IMR-90 (cell line): ENCODE results near the gene CCDC70. TPM values are rescaled to one million over a fixed set of nuclear protein-coding genes. Genes with fewer than 3 reads are reported as not detected.

Experiments used
- ATAC-seq: fragments of 200-7000 bp; cut with Tn5 transposase; 2 replicates; pipeline ENCODE4 v1.9.1; 2020; ENCODE audit warnings: low read depth, mild to moderate bottlenecking, moderate library complexity
- BruUV-seq: library from RNA; stranded (reverse); fragments of 400-500 nt; replicated peaks from 2 replicates; lab custom pipeline; 2021; lab: Mats Ljungman, UMichigan
- CTCF ChIA-PET: fragments of 300-600 bp; formaldehyde crosslinking; extraction: SDS; loops from one replicate; lab custom pipeline; 2021; ENCODE audit warnings: antibody characterized with exemption; lab: Yijun Ruan, JAX
- POLR2A ChIA-PET: fragments of 300-600 bp; sonication (Branson Sonifier 250); formaldehyde crosslinking; loops from one replicate; lab custom pipeline; 2022; ENCODE audit warnings: antibody characterized with exemption; ENCODE audit not compliant: unreplicated experiment; lab: Charles Lee
- DNase-seq: peaks from one replicate; pipeline ENCODE4 v3.0.0; 2013
- H2AFZ ChIP-seq: replicated peaks from 2 replicates; pipeline ENCODE3; 2013; ENCODE audit warnings: low read length, mild to moderate bottlenecking; ENCODE audit not compliant: poor library complexity
- H2AK5ac ChIP-seq: 2 replicates; pipeline ENCODE4 v1.6.1; 2013; ENCODE audit warnings: low read depth, low read length, inconsistent platforms
- H2AK9ac ChIP-seq: replicated peaks from 2 replicates; pipeline ENCODE3; 2013; ENCODE audit warnings: mild to moderate bottlenecking, low read depth, low read length, moderate library complexity; ENCODE audit not compliant: poor library complexity
- H2BK120ac ChIP-seq: 2 replicates; pipeline ENCODE4 v1.6.1; 2013; ENCODE audit warnings: low read depth, low read length, inconsistent platforms
- H2BK15ac ChIP-seq: 3 replicates; pipeline ENCODE4 v1.6.1; 2013; ENCODE audit warnings: low read depth, low read length, inconsistent platforms
- H2BK20ac ChIP-seq: 2 replicates; pipeline ENCODE4 v1.6.1; 2013; ENCODE audit warnings: low read depth, mild to moderate bottlenecking, inconsistent platforms, low read length, moderate library complexity
- H2BK5ac ChIP-seq: 2 replicates; pipeline ENCODE4 v1.6.1; 2013; ENCODE audit warnings: mild to moderate bottlenecking, low read depth, low read length, inconsistent platforms; ENCODE audit not compliant: poor library complexity, severe bottlenecking
- H3K14ac ChIP-seq: replicated peaks from 2 replicates; pipeline ENCODE4 v1.6.1; 2013; ENCODE audit warnings: low read depth, low read length, inconsistent platforms
- H3K18ac ChIP-seq: 2 replicates; pipeline ENCODE4 v1.6.1; 2013; ENCODE audit warnings: low read depth, low read length, control low read depth
- H3K23ac ChIP-seq: 2 replicates; pipeline ENCODE4 v1.6.1; 2013; ENCODE audit warnings: low read depth, low read length, inconsistent platforms
- H3K27ac ChIP-seq: 2 replicates; pipeline ENCODE4 v1.5.1; 2013; ENCODE audit warnings: mild to moderate bottlenecking, control low read depth, low read length; ENCODE audit not compliant: insufficient read depth
- H3K27me3 ChIP-seq: 2 replicates; pipeline ENCODE4 v1.6.1; 2013; ENCODE audit warnings: low read length; ENCODE audit not compliant: control insufficient read depth, insufficient read depth
- H3K36me3 ChIP-seq: 2 replicates; pipeline ENCODE4 v1.6.1; 2013; ENCODE audit warnings: low read length, mixed read lengths; ENCODE audit not compliant: control insufficient read depth, insufficient read depth
- H3K4ac ChIP-seq: 2 replicates; pipeline ENCODE4 v1.6.1; 2013; ENCODE audit warnings: low read depth, low read length, inconsistent platforms
- H3K4me1 ChIP-seq: 2 replicates; pipeline ENCODE4 v1.6.1; 2013; ENCODE audit warnings: low read length, mixed read lengths; ENCODE audit not compliant: control insufficient read depth, insufficient read depth
- H3K4me2 ChIP-seq: 2 replicates; pipeline ENCODE4 v1.6.1; 2013; ENCODE audit warnings: low read depth, mild to moderate bottlenecking, control low read depth, low read length, moderate library complexity
- H3K4me3 ChIP-seq: 2 replicates; pipeline ENCODE4 v1.5.1; 2013; ENCODE audit warnings: low read depth, mild to moderate bottlenecking, control low read depth, low read length, moderate library complexity; ENCODE audit not compliant: insufficient read depth
- H3K56ac ChIP-seq: 2 replicates; pipeline ENCODE4 v1.6.1; 2013; ENCODE audit warnings: low read length, inconsistent platforms; ENCODE audit not compliant: insufficient read depth; ENCODE audit errors: extremely low read depth
- H3K79me1 ChIP-seq, 2 experiments: 2 replicates each; pipeline ENCODE4 v1.6.1; 2013; ENCODE audit warnings: low read length in 2 of 2, inconsistent platforms in 1 of 2, low read depth in 1 of 2
- H3K9ac ChIP-seq: 2 replicates; pipeline ENCODE4 v1.6.1; 2013; ENCODE audit warnings: low read depth, low read length, control low read depth
- H3K9me1 ChIP-seq: 2 replicates; pipeline ENCODE4 v1.6.1; 2013; ENCODE audit warnings: low read length, inconsistent platforms; ENCODE audit not compliant: insufficient read depth
- H3K9me3 ChIP-seq: 2 replicates; pipeline ENCODE4 v1.6.1; 2013; ENCODE audit warnings: low read length; ENCODE audit not compliant: control insufficient read depth, insufficient read depth
- H4K20me1 ChIP-seq: 2 replicates; pipeline ENCODE4 v1.6.1; 2013; ENCODE audit warnings: low read length, inconsistent platforms; ENCODE audit not compliant: insufficient read depth
- H4K5ac ChIP-seq: 2 replicates; pipeline ENCODE4 v1.6.1; 2013; ENCODE audit warnings: mild to moderate bottlenecking, low read depth, low read length, control low read depth
- H4K8ac ChIP-seq, 2 experiments: 2 replicates each; pipeline ENCODE4 v1.6.1; 2013; ENCODE audit warnings: low read depth in 2 of 2, low read length in 2 of 2, control low read depth in 1 of 2, inconsistent platforms in 1 of 2
- H4K91ac ChIP-seq: 2 replicates; pipeline ENCODE4 v1.6.1; 2013; ENCODE audit warnings: low read depth, low read length, inconsistent platforms; ENCODE audit not compliant: insufficient read depth
- BHLHE40 ChIP-seq: fragments of 150-350 bp; IDR thresholded peaks from 2 replicates; pipeline ENCODE4 v1.6.1; 2016; ENCODE audit warnings: mild to moderate bottlenecking, low read depth, low read length
- CEBPB ChIP-seq: IDR thresholded peaks from 2 replicates; pipeline ENCODE4 v1.6.1; 2012; ENCODE audit warnings: low read depth, low read length, improper control_type of control experiment
- CHD1 ChIP-seq: IDR thresholded peaks from 2 replicates; pipeline ENCODE4 v1.6.1; 2012; ENCODE audit warnings: low read depth, low read length, improper control_type of control experiment
- CTCF ChIP-seq: conservative IDR thresholded peaks from 2 replicates; pipeline ENCODE4 v1.5.1; 2012; ENCODE audit warnings: mild to moderate bottlenecking, low read depth, low read length, improper control_type of control experiment
- ELK1 ChIP-seq: fragments of 150-350 bp; IDR thresholded peaks from 2 replicates; pipeline ENCODE4 v1.6.1; 2016; ENCODE audit warnings: low read depth, mild to moderate bottlenecking, low read length, moderate library complexity, borderline replicate concordance
- FOS ChIP-seq: fragments of 150-350 bp; IDR thresholded peaks from 2 replicates; pipeline ENCODE4 v1.6.1; 2016; ENCODE audit warnings: low read depth, low read length
- MAFK ChIP-seq: IDR thresholded peaks from 2 replicates; pipeline ENCODE4 v1.6.1; 2012; ENCODE audit warnings: low read depth, low read length, improper control_type of control experiment
- MAZ ChIP-seq: IDR thresholded peaks from 2 replicates; pipeline ENCODE4 v1.6.1; 2012; ENCODE audit warnings: low read depth, mild to moderate bottlenecking, low read length, improper control_type of control experiment, moderate library complexity, borderline replicate concordance
- MXI1 ChIP-seq: IDR thresholded peaks from 2 replicates; pipeline ENCODE4 v1.6.1; 2012; ENCODE audit warnings: low read depth, mild to moderate bottlenecking, low read length, moderate library complexity, borderline replicate concordance
- NFE2L2 ChIP-seq: fragments of 150-350 bp; IDR thresholded peaks from 2 replicates; pipeline ENCODE4 v1.6.1; 2016; ENCODE audit warnings: low read depth, mild to moderate bottlenecking, low read length
- POLR2A ChIP-seq: IDR thresholded peaks from 2 replicates; pipeline ENCODE4 v1.6.1; 2012; ENCODE audit warnings: mild to moderate bottlenecking, low read depth, low read length
- RAD21 ChIP-seq: IDR thresholded peaks from 2 replicates; pipeline ENCODE4 v1.6.1; 2012; ENCODE audit warnings: low read length, improper control_type of control experiment
- RCOR1 ChIP-seq: IDR thresholded peaks from 2 replicates; pipeline ENCODE4 v1.6.1; 2012; ENCODE audit warnings: mild to moderate bottlenecking, low read length, improper control_type of control experiment; ENCODE audit not compliant: insufficient replicate concordance
- RFX5 ChIP-seq: IDR thresholded peaks from 2 replicates; pipeline ENCODE4 v1.8.0; 2012; ENCODE audit warnings: low read depth, mild to moderate bottlenecking, low read length, moderate library complexity
- SMC3 ChIP-seq: fragments of 150-350 bp; IDR thresholded peaks from 2 replicates; pipeline ENCODE4 v1.6.1; 2016; ENCODE audit warnings: low read depth, mild to moderate bottlenecking, antibody characterized with exemption, low read length, moderate library complexity
- USF2 ChIP-seq: fragments of 150-350 bp; IDR thresholded peaks from 2 replicates; pipeline ENCODE4 v1.6.1; 2017; ENCODE audit warnings: mild to moderate bottlenecking, antibody characterized with exemption, low read length, low read depth
- WGBS, 2 experiments: methylation state at CpG; one replicate each; pipeline versions ENCODE4 v1.1.5 to v1.1.7; 2013; ENCODE audit warnings: missing lambda C conversion rate in 2 of 2; ENCODE audit not compliant: insufficient read length in 1 of 2; ENCODE audit errors: extremely low coverage in 2 of 2; 5-methylcytosine and 5-hydroxymethylcytosine counted together
- dilution Hi-C: fragments of 300-500 bp; cut with HindIII; formaldehyde crosslinking; loops from one replicate; pipeline ENCODE4 v1.14.3; 2018; ENCODE audit warnings: low sequenced_read_pairs; ENCODE audit not compliant: unreplicated experiment
- in situ Hi-C: fragments of 300-500 bp; cut with MboI; formaldehyde crosslinking; loops from 3 replicates; pipeline ENCODE4 v1.14.3; 2019; ENCODE audit warnings: low sequenced_read_pairs, inconsistent platforms, mixed read lengths
- intact Hi-C: fragments of 100-400 bp; cut with micrococcal nuclease; formaldehyde crosslinking; loops from 2 replicates; pipeline ENCODE4 v1.10.0; 2022
- polyA plus RNA-seq, 3 experiments: library from polyadenylated mRNA; depleted of rRNA; stranded (reverse); fragments of >200 nt; gene quantifications; 2 replicates each; pipeline ENCODE4 v1.2.3, GENCODE V29; 2012; ENCODE audit warnings: low replicate concordance in 1 of 3
- total RNA-seq: library from RNA; depleted of rRNA; stranded (reverse); fragments of >200 nt; gene quantifications from 2 replicates; pipeline ENCODE4 v1.2.3, GENCODE V29; 2012

The CCDC70 gene
- total and polyA plus RNA-seq, 2 of the 4 experiments (the other 2 are of a cell fraction): not detected

- peaks cover 20% of the 10 kb centered on the region for H3K27me3 ChIP-seq
- no peak overlapping the region; the same call in 2 of the 3 replicates for H2BK15ac ChIP-seq
- H2BK20ac ChIP-seq: no peak overlapping the region
- no peaks in the 10 kb centered on the region for H3K79me1 ChIP-seq
- H3K9me1 ChIP-seq: peaks cover 4% of the 10 kb centered on the region; the same call in 1 of the 2 replicates
- H3K18ac ChIP-seq: no peak overlapping the region
- no peak overlapping the region for H4K5ac ChIP-seq
- POLR2A ChIA-PET: no interaction called here
- no peaks in the 10 kb centered on the region for H3K36me3 ChIP-seq
- H3K9me3 ChIP-seq: no peaks in the 10 kb centered on the region
- H2AK5ac ChIP-seq: no peak overlapping the region
- H3K4me3 ChIP-seq: no peak overlapping the region
- dilution Hi-C loops: no loop called here
- BruUV-seq: no TSS peak
- DNase-seq (peak; percentile 11), ATAC-seq (no peak)
- H4K91ac ChIP-seq: no peak overlapping the region
- intact Hi-C loops: no loop called here
- no peak overlapping the region for H2BK120ac ChIP-seq
- H3K4me2 ChIP-seq: no peak overlapping the region
- H3K9ac ChIP-seq: no peak overlapping the region
- CTCF ChIA-PET: no interaction called here
- peaks cover 2% of the 10 kb centered on the region for H3K4me1 ChIP-seq
- no CpG with 5 or more reads among the region's 1 CpG for WGBS, 2 experiments
- no peak overlapping the region for H2AK9ac ChIP-seq
- no peak overlapping the region for H3K4ac ChIP-seq
- H3K27ac ChIP-seq: no peak overlapping the region
- no peak overlapping the region for H4K8ac ChIP-seq
- TF ChIP-seq USF2 (no peak), MAFK (no peak), CHD1 (no peak), CTCF (no peak), CEBPB (no peak), BHLHE40 (no peak), ELK1 (no peak), POLR2A (no peak), MXI1 (no peak), FOS (no peak), MAZ (no peak), RFX5 (no peak), NFE2L2 (no peak), SMC3 (no peak), RAD21 (no peak), RCOR1 (no peak)
- no peak overlapping the region for H2BK5ac ChIP-seq
- H2AFZ ChIP-seq: no peak overlapping the region
- in situ Hi-C loops: no loop called here
- H3K14ac ChIP-seq: no peak overlapping the region
- no peaks in the 10 kb centered on the region for H4K20me1 ChIP-seq
- H3K56ac ChIP-seq: no peak overlapping the region
- no peak overlapping the region for H3K23ac ChIP-seq
These were observed 15.0 kb upstream of the CCDC70 start for GRCh38 chr13:51846756-51847155.
